H1 (cell line): Measurements from ENCODE around the gene C3. TPM values are rescaled to one million over a fixed set of nuclear protein-coding genes. Genes with fewer than 3 reads are reported as not detected.

Experiments used
- polyA plus RNA-seq, 7 experiments: library from polyadenylated mRNA; depleted of rRNA in 3 of 7; stranded (reverse) in 5 of 7; unstranded in 2 of 7; fragments of >200 nt in 5 of 7; fragments of 200-250 nt in 2 of 7; gene quantifications; 1 replicate in 5 of 7; 2 replicates in 1 of 7; 4 replicates in 1 of 7; pipeline versions ENCODE4 v1.2.1 to v1.2.3, GENCODE V29; 2011 to 2013; ENCODE audit warnings: missing spikeins in 2 of 7, mixed read lengths in 2 of 7
- total RNA-seq: library from RNA; stranded (reverse); fragmentation: NEBNext Ultra II Directional; extraction: Animal tissue kit (Norgen Biotek cat#: 25700); gene quantifications from 2 replicates; pipeline ENCODE4 v1.2.1, GENCODE V29; 2021
- TF ChIP-seq, protein P1 (sequence below): IDR thresholded peaks from 2 replicates; pipeline ENCODE4 v1.6.1; 2012; ENCODE audit warnings: inconsistent platforms

The C3 gene
- total and polyA plus RNA-seq, 2 of the 8 experiments (the other 6 are each of a cell fraction or from before 2014, with no cell fraction given): 6.4 to 12.8 TPM

DNA sequence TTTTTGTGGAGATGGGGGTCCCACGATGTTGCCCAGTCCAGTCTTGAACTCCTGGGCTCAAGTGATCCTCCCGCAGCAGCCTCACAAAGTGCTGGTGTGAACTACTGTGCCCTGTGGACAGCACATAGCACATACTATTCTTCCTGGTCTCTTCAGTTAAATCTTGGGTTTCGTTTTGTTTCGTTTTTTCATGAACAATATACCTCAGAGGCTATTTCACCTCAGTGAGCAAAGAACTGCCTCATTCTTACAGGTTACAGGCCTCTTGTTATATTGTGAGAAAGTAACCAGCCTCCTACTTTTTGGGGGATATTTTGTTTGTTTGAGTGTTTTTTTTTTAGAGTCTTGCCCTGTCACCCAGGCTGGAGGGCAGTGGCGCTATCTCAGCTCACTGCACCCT lies 1.3 kb upstream of the C3 start (continued):
- TF ChIP-seq, protein P1, sequence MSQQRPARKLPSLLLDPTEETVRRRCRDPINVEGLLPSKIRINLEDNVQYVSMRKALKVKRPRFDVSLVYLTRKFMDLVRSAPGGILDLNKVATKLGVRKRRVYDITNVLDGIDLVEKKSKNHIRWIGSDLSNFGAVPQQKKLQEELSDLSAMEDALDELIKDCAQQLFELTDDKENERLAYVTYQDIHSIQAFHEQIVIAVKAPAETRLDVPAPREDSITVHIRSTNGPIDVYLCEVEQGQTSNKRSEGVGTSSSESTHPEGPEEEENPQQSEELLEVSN: no peak
